Esophagus squamous epithelium (tissue), 4 donors: ENCODE results near the gene F2RL3.

Source experiments
- CTCF ChIP-seq, 6 experiments: fragments of 450-650 bp in 4 of 6; fragments of 200-600 bp in 2 of 6; sonication (generic) in 2 of 6; IDR thresholded peaks; one replicate each; pipeline ENCODE4 v1.5.1; 2016 to 2019; ENCODE audit warnings: antibody characterized with exemption in 6 of 6, mild to moderate bottlenecking in 4 of 6, moderate library complexity in 4 of 6
- POLR2A ChIP-seq, 4 donors: fragments of 450-650 bp; IDR thresholded peaks; one replicate each; pipeline ENCODE4 v1.6.1; 2017; ENCODE audit warnings: antibody characterized with exemption in 4 of 4, mild to moderate bottlenecking in 4 of 4, moderate library complexity in 3 of 4

- no peak for TF ChIP-seq CTCF (IDR thresholded peaks at IDR 0.05)
- no peak for TF ChIP-seq POLR2A (IDR thresholded peaks at IDR 0.05)
Measured at GRCh38 chr19:16897856-16898161, 9.0 kb downstream of the F2RL3 start.
